H1 (cell line): ENCODE results near the gene LCA5L. TPM values are rescaled to one million over a fixed set of nuclear protein-coding genes. Genes with fewer than 3 reads are reported as not detected.

ENCODE experiments used
- CREB1 ChIP-seq: IDR thresholded peaks from 2 replicates; pipeline ENCODE4 v1.6.1; 2012; ENCODE audit warnings: inconsistent platforms
- CTBP2 ChIP-seq: IDR thresholded peaks from 2 replicates; pipeline ENCODE4 v1.7.0; 2011; ENCODE audit warnings: borderline replicate concordance, mild to moderate bottlenecking, moderate library complexity, mixed read lengths, low read length; ENCODE audit not compliant: insufficient read depth, insufficient read length
- EZH2 ChIP-seq: fragments of 200-600 bp; sonication (generic); IDR thresholded peaks from 2 replicates; pipeline ENCODE4 v1.7.1; 2012; ENCODE audit warnings: low read depth, mild to moderate bottlenecking, moderate library complexity, low read length, inconsistent platforms; ENCODE audit not compliant: severe bottlenecking
- HDAC2 ChIP-seq, 2 experiments: fragments of 300-600 bp in 1 of 2; sonication (generic) in 1 of 2; IDR thresholded peaks; 2 replicates each; pipeline ENCODE4 v1.6.1; 2011 to 2012; ENCODE audit warnings: low read depth in 2 of 2, low read length in 2 of 2, mild to moderate bottlenecking in 2 of 2, moderate library complexity in 2 of 2, borderline replicate concordance in 1 of 2, inconsistent platforms in 1 of 2
- JUN ChIP-seq: IDR thresholded peaks from 2 replicates; pipeline ENCODE4 v1.6.1; 2011; ENCODE audit warnings: low read depth, mild to moderate bottlenecking, improper control_type of control experiment, low read length
- KDM1A ChIP-seq: fragments of 200-600, 300-600 bp; sonication (generic); IDR thresholded peaks from 2 replicates; pipeline ENCODE4 v1.7.1; 2016; ENCODE audit warnings: mild to moderate bottlenecking, low read length, borderline replicate concordance
- MAFK ChIP-seq: IDR thresholded peaks from 2 replicates; pipeline ENCODE4 v1.6.1; 2012; ENCODE audit warnings: low read depth, mild to moderate bottlenecking, improper control_type of control experiment, low read length
- NANOG ChIP-seq: IDR thresholded peaks from 2 replicates; pipeline ENCODE4 v1.6.1; 2011; ENCODE audit warnings: low read length, low read depth, mild to moderate bottlenecking, inconsistent platforms; ENCODE audit not compliant: insufficient read depth, poor library complexity, severe bottlenecking
- NRF1 ChIP-seq: IDR thresholded peaks from 2 replicates; pipeline ENCODE4 v1.6.1; 2011; ENCODE audit warnings: mild to moderate bottlenecking, low read depth, low read length, improper control_type of control experiment
- PHF8 ChIP-seq: fragments of 200-600 bp; sonication (generic); conservative IDR thresholded peaks from 2 replicates; pipeline ENCODE4 v1.7.1; 2012; ENCODE audit warnings: low read depth, mild to moderate bottlenecking, inconsistent platforms, low read length, moderate library complexity
- POLR2A ChIP-seq, 2 experiments: IDR thresholded peaks; 1 replicate in 1 of 2; 2 replicates in 1 of 2; pipeline ENCODE4 v1.6.1; 2011; ENCODE audit warnings: low read depth in 2 of 2, low read length in 2 of 2, mild to moderate bottlenecking in 2 of 2; ENCODE audit errors: control extremely low read depth in 1 of 2
- RXRA ChIP-seq: IDR thresholded peaks from 2 replicates; pipeline ENCODE4 v1.6.1; 2011; ENCODE audit warnings: low read depth, mild to moderate bottlenecking, low read length, moderate library complexity; ENCODE audit not compliant: insufficient read depth
- SIRT6 ChIP-seq: IDR thresholded peaks from one replicate; pipeline ENCODE4 v1.7.1; 2012; ENCODE audit warnings: low read length, inconsistent platforms
- SP1 ChIP-seq: IDR thresholded peaks from 2 replicates; pipeline ENCODE4 v1.6.1; 2011; ENCODE audit warnings: low read depth, low read length
- SP2 ChIP-seq: IDR thresholded peaks from 2 replicates; pipeline ENCODE4 v1.6.1; 2012; ENCODE audit warnings: mild to moderate bottlenecking, low read length, inconsistent platforms
- TAF1 ChIP-seq: IDR thresholded peaks from 2 replicates; pipeline ENCODE4 v1.6.1; 2011; ENCODE audit warnings: mild to moderate bottlenecking, low read depth, low read length
- TBP ChIP-seq: IDR thresholded peaks from 2 replicates; pipeline ENCODE4 v1.6.1; 2011; ENCODE audit warnings: low read depth, low read length, improper control_type of control experiment
- USF2 ChIP-seq: IDR thresholded peaks from 2 replicates; pipeline ENCODE4 v1.6.1; 2011; ENCODE audit warnings: low read length, improper control_type of control experiment
- ZNF274 ChIP-seq: IDR thresholded peaks from 2 replicates; pipeline ENCODE4 v1.7.0; 2012; ENCODE audit warnings: low read length, borderline replicate concordance; ENCODE audit errors: extremely low read depth
- polyA plus RNA-seq, 7 experiments: library from polyadenylated mRNA; depleted of rRNA in 3 of 7; stranded (reverse) in 5 of 7; unstranded in 2 of 7; fragments of >200 nt in 5 of 7; fragments of 200-250 nt in 2 of 7; gene quantifications; 1 replicate in 5 of 7; 2 replicates in 1 of 7; 4 replicates in 1 of 7; pipeline versions ENCODE4 v1.2.1 to v1.2.3, GENCODE V29; 2011 to 2013; ENCODE audit warnings: missing spikeins in 2 of 7, mixed read lengths in 2 of 7
- total RNA-seq: library from RNA; stranded (reverse); fragmentation: NEBNext Ultra II Directional; extraction: Animal tissue kit (Norgen Biotek cat#: 25700); gene quantifications from 2 replicates; pipeline ENCODE4 v1.2.1, GENCODE V29; 2021
- TF ChIP-seq, protein P1 (sequence below), 3 experiments: IDR thresholded peaks; 1 replicate in 2 of 3; 2 replicates in 1 of 3; pipeline versions ENCODE4 v1.5.1 to v1.6.1; 2011; ENCODE audit warnings: low read length in 3 of 3, mild to moderate bottlenecking in 3 of 3, inconsistent platforms in 2 of 3, low read depth in 1 of 3, moderate library complexity in 1 of 3; ENCODE audit not compliant: insufficient read depth in 1 of 3; ENCODE audit errors: control extremely low read depth in 1 of 3

LCA5L gene
- total and polyA plus RNA-seq, 2 of the 8 experiments (the other 6 are each of a cell fraction or from before 2014, with no cell fraction given) = 0.11 to 0.84 TPM

GRCh38 chr21:39445321-39446269 lies at the start of gene LCA5L (continued):
- TF ChIP-seq SIRT6 (no peak), NANOG (no peak), USF2 (no peak), SP1 (no peak), RXRA (no peak), SP2 (no peak), TAF1 (peak; percentile 16; the same call in 1 of the 2 replicates), PHF8 (peak; percentile 43), NRF1 (peak; percentile 83), CTBP2 (no peak), EZH2 (no peak), TBP (no peak; the same call in 1 of the 2 replicates), CREB1 (no peak), JUN (no peak), ZNF274 (no peak), MAFK (no peak), KDM1A (peak; percentile 51; the same call in 1 of the 2 replicates), POLR2A (IDR thresholded peaks at IDR 0.05; ENCODE audit: control extremely low read depth in 1 of 2, low read depth in 2 of 2, low read length in 2 of 2) (peak in 1 of 2 experiments; percentile 71; a peak in 2 of 3 replicates), HDAC2 (IDR thresholded peaks at IDR 0.05; ENCODE audit: borderline replicate concordance in 1 of 2, low read depth in 2 of 2, low read length in 2 of 2) (peak in 1 of 2 experiments; percentile 94; a peak in 2 of 4 replicates)
- TF ChIP-seq, protein P1, sequence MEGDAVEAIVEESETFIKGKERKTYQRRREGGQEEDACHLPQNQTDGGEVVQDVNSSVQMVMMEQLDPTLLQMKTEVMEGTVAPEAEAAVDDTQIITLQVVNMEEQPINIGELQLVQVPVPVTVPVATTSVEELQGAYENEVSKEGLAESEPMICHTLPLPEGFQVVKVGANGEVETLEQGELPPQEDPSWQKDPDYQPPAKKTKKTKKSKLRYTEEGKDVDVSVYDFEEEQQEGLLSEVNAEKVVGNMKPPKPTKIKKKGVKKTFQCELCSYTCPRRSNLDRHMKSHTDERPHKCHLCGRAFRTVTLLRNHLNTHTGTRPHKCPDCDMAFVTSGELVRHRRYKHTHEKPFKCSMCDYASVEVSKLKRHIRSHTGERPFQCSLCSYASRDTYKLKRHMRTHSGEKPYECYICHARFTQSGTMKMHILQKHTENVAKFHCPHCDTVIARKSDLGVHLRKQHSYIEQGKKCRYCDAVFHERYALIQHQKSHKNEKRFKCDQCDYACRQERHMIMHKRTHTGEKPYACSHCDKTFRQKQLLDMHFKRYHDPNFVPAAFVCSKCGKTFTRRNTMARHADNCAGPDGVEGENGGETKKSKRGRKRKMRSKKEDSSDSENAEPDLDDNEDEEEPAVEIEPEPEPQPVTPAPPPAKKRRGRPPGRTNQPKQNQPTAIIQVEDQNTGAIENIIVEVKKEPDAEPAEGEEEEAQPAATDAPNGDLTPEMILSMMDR (IDR thresholded peaks at IDR 0.05; ENCODE audit: control extremely low read depth in 1 of 3, insufficient read depth in 1 of 3, low read depth in 1 of 3, low read length in 3 of 3) = no peak
